Peyer's patch (tissue), 4 donors: ENCODE measurements around the gene ACOX3. TPM values are rescaled to one million over a fixed set of nuclear protein-coding genes. Genes with fewer than 3 reads are reported as not detected.

ENCODE experiments used
- DNase-seq, 3 donors: peaks; one replicate each; pipeline ENCODE4 v3.0.0-alpha.2; 2017 to 2019
- H3K27ac ChIP-seq, 4 donors: fragments of 200-600 bp; sonication (generic); one replicate each; pipeline ENCODE4 v1.5.1; 2016 to 2019
- H3K27me3 ChIP-seq, 2 donors: fragments of 200-600 bp; sonication (generic); one replicate each; pipeline ENCODE4 v1.5.1; 2019
- H3K36me3 ChIP-seq, 3 donors: fragments of 200-600 bp; sonication (generic); one replicate each; pipeline ENCODE4 v1.5.1; 2016 to 2019
- H3K4me1 ChIP-seq, 4 donors: fragments of 200-600 bp; sonication (generic); one replicate each; pipeline ENCODE4 v1.5.1; 2016 to 2019
- H3K4me3 ChIP-seq, 4 donors: fragments of 200-600 bp; sonication (generic); 1 replicate in 3 of 4; 2 replicates in 1 of 4; pipeline ENCODE4 v1.5.1; 2016 to 2019; ENCODE audit warnings: mild to moderate bottlenecking in 1 of 4
- H3K9me3 ChIP-seq, 4 donors: fragments of 200-600 bp; sonication (generic); one replicate each; pipeline ENCODE4 v1.5.1; 2016 to 2019; ENCODE audit warnings: mild to moderate bottlenecking in 1 of 4
- POLR2A ChIP-seq, 2 donors: fragments of 450-650 bp; IDR thresholded peaks; one replicate each; pipeline ENCODE4 v1.5.1; 2017; ENCODE audit warnings: antibody characterized with exemption in 2 of 2, mild to moderate bottlenecking in 2 of 2, moderate library complexity in 2 of 2
- total RNA-seq, 4 donors: library from RNA; depleted of rRNA; stranded (reverse); fragments of >200 nt; gene quantifications; one replicate each; pipeline ENCODE4 v1.1.0, GENCODE V29; 2016
- TF ChIP-seq, protein P1 (sequence below), 6 experiments: fragments of 450-650 bp in 4 of 6; fragments of 200-600 bp in 2 of 6; sonication (generic) in 1 of 6; IDR thresholded peaks; one replicate each; pipeline ENCODE4 v1.5.1; 2017 to 2019; ENCODE audit warnings: antibody characterized with exemption in 6 of 6, mild to moderate bottlenecking in 3 of 6, moderate library complexity in 1 of 6

ACOX3 gene
- total RNA-seq, 4 donors from 2014 or later, result 17.2 to 95.7 (median 43.7) TPM

DNA sequence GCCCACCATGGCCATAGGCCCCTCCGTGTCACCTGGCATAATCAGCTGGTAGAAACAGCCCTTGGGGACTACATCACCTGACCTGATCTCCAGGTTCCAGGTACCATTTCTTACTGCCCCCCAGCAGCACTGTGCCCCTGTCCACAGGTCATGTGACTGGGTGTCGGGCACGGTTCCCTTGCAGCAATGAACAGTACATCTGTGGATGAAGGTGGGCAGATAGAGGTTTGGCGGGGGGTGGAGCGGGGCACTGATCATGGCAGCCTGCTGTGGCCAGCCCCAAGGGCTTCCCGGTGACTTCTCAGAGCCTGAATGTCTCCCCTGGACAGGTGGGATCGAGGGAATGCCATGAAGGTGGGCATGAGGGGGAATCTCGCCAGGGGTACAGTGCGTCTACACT, 37.8 kb upstream of the ACOX3 start:
- TF ChIP-seq, protein P1, sequence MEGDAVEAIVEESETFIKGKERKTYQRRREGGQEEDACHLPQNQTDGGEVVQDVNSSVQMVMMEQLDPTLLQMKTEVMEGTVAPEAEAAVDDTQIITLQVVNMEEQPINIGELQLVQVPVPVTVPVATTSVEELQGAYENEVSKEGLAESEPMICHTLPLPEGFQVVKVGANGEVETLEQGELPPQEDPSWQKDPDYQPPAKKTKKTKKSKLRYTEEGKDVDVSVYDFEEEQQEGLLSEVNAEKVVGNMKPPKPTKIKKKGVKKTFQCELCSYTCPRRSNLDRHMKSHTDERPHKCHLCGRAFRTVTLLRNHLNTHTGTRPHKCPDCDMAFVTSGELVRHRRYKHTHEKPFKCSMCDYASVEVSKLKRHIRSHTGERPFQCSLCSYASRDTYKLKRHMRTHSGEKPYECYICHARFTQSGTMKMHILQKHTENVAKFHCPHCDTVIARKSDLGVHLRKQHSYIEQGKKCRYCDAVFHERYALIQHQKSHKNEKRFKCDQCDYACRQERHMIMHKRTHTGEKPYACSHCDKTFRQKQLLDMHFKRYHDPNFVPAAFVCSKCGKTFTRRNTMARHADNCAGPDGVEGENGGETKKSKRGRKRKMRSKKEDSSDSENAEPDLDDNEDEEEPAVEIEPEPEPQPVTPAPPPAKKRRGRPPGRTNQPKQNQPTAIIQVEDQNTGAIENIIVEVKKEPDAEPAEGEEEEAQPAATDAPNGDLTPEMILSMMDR (IDR thresholded peaks at IDR 0.05), result no peak
- no peak for TF ChIP-seq POLR2A (IDR thresholded peaks at IDR 0.05)
- Histone ChIP-seq H3K4me1 (peaks cover 0 to 6% (median 0%) of the 10 kb centered on the region in 4 donors), H3K36me3 (peaks cover 0 to 16% (median 0%) of the 10 kb centered on the region in 3 donors), H3K9me3 (no peaks in the 10 kb centered on the region), H3K27ac (no peak overlapping the region), H3K27me3 (no peaks in the 10 kb centered on the region), H3K4me3 (no peak overlapping the region)
- no peak for DNase-seq

DNA sequence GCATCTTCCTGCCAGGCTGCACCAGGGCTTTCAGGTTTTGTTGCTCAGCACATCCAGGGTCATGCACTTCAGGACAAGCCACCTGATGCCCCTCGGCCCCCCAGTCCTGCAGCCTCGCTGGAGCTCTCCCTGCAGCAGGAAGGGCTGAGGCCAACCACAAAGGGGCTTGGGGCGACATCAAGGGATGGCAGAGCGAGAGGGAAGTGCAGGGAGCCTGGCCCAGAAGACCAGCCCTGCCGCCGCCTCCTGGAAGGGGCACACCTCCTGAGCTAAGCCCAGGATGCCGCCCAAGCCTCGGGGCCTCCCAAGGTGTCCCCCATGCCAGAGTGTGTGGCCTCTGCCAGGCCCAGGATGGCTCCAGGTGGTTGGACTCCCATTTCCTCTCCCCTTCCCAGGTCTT, 37.2 kb upstream of the ACOX3 start:
- peaks cover 0 to 11% (median 0%) of the 10 kb centered on the region in 4 donors for H3K4me1 ChIP-seq
- DNase-seq, result no peak
- TF ChIP-seq POLR2A (IDR thresholded peaks at IDR 0.05), result no peak
- TF ChIP-seq, protein P1 (IDR thresholded peaks at IDR 0.05), result no peak
- H3K27me3 ChIP-seq, result no peaks in the 10 kb centered on the region
- peaks cover 0 to 16% (median 0%) of the 10 kb centered on the region in 3 donors for H3K36me3 ChIP-seq
- H3K4me3 ChIP-seq, result no peak overlapping the region
- H3K9me3 ChIP-seq, result no peaks in the 10 kb centered on the region
- H3K27ac ChIP-seq, result no peak overlapping the region

DNA sequence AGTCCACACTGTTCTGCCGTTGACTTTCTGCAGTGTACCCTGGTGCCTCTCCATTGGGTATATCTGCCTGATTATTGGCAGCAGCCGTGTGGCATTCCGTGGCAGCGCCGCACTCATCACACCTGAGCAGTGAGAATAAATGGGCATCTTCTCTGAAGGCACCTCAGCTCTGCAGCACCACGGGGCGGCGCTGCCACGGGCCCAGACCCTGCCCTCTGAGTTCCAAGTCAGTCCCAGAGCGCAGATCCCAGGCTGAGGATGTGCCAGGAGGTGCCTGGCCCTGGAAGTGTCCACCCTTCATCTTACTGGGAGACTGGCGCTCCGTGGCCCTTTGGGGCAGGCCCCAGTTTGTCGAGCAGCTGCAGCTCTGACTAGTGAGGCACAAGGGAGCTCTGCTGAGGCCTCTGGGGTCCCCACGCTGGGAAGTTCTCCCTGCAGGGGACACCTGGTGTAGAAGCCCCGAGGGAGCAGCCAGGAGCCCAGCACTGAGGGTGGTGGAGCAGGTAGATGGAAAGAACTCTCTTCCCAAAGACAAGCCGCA, 36.6 kb upstream of the ACOX3 start:
- Histone ChIP-seq H3K27me3 (no peaks in the 10 kb centered on the region), H3K27ac (no peak overlapping the region), H3K4me1 (peaks cover 0 to 16% (median 0%) of the 10 kb centered on the region in 4 donors), H3K9me3 (no peaks in the 10 kb centered on the region), H3K36me3 (peaks cover 0 to 16% (median 0%) of the 10 kb centered on the region in 3 donors), H3K4me3 (no peak overlapping the region)
- no peak for DNase-seq
- TF ChIP-seq, protein P1 (IDR thresholded peaks at IDR 0.05), result no peak
- TF ChIP-seq POLR2A (IDR thresholded peaks at IDR 0.05), result no peak

DNA sequence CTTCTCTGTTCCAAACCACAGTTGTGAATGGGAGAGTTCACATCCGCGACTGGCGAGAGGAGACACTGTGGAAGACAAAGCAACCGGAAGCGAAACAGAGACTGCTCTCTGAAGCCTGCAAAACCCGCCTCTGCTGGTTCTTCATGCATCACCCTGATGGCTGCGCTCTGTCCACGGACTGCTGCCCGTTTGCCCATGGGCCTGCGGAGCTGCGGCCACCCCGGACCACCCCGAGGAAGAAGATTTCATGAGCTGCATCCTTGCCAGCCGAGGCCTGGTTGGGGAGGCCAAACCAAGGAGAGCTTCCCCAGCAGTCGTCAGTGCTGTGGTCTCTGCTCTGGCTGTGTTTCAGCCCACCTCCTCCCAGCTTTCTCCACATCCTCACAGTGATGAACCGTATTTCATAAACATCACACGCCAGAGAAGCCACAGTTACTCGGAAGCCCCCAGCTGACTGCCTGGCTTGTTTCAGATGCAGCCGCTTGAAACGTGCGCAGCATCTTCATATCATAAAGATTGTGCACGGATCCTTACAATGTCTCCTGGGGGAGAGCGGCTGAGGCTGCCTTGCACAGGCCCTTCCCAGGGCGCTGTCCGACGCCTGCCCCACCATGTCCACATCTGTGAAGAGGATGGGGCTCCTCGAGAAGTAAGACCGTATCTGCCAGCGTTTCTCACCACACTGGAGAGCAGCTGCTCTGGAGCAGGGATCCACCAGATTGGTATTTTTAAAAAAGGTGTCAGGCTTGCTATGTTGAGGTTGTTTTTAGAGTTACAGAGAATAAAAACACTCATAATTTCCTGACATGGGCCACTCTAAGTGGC, 35.4 kb upstream of the ACOX3 start:
- DNase-seq, result no peak
- Histone ChIP-seq H3K4me1 (peaks cover 0 to 21% (median 0%) of the 10 kb centered on the region in 4 donors), H3K9me3 (no peaks in the 10 kb centered on the region), H3K27ac (no peak overlapping the region), H3K27me3 (no peaks in the 10 kb centered on the region), H3K4me3 (no peak overlapping the region), H3K36me3 (peaks cover 0 to 16% (median 0%) of the 10 kb centered on the region in 3 donors)
- TF ChIP-seq, protein P1 (IDR thresholded peaks at IDR 0.05), result no peak
- no peak for TF ChIP-seq POLR2A (IDR thresholded peaks at IDR 0.05)

DNA sequence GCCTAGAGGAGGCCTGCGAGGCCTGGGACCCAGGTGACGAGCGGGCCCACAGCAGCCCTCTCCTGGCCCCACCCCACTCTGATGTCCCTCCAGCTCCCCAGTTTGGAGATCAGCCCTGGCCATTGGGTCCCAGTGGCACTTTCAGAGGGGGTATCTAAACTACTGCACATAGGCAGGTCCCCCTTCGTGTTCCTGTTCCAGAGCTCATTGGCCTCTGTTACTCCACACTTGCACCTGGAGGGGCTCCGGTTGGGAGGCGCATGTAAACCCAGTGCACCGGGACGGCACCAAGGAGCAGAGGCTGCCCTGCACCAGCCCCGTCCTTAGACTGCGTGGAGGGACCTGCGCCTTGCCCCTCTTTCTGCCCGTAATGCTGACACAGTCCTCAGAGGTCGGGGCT, 34.3 kb upstream of the ACOX3 start:
- Histone ChIP-seq H3K36me3 (peaks cover 0 to 17% (median 0%) of the 10 kb centered on the region in 3 donors), H3K9me3 (no peaks in the 10 kb centered on the region), H3K4me1 (peaks cover 0 to 21% (median 0%) of the 10 kb centered on the region in 4 donors), H3K27me3 (no peaks in the 10 kb centered on the region), H3K27ac (no peak overlapping the region), H3K4me3 (no peak overlapping the region)
- TF ChIP-seq, protein P1 (IDR thresholded peaks at IDR 0.05), result no peak
- no peak for TF ChIP-seq POLR2A (IDR thresholded peaks at IDR 0.05)
- DNase-seq, result no peak
